ENCODE measurements around the gene KPNA3. TPM values are rescaled to one million over a fixed set of nuclear protein-coding genes. Genes with fewer than 3 reads are reported as not detected.
A peak's percentile ranks its signal among the peaks of the same experiment; 100 is the strongest.
"Not testable (repeated sequence)": the region's sequence is repeated elsewhere in the genome, so short reads cannot be mapped to it uniquely, and the experiment has no call there.

Gene KPNA3
- total and polyA plus RNA-seq, 4 experiments from 2014 or later: 21.1 to 25.2 (median 22.2) TPM

DNA sequence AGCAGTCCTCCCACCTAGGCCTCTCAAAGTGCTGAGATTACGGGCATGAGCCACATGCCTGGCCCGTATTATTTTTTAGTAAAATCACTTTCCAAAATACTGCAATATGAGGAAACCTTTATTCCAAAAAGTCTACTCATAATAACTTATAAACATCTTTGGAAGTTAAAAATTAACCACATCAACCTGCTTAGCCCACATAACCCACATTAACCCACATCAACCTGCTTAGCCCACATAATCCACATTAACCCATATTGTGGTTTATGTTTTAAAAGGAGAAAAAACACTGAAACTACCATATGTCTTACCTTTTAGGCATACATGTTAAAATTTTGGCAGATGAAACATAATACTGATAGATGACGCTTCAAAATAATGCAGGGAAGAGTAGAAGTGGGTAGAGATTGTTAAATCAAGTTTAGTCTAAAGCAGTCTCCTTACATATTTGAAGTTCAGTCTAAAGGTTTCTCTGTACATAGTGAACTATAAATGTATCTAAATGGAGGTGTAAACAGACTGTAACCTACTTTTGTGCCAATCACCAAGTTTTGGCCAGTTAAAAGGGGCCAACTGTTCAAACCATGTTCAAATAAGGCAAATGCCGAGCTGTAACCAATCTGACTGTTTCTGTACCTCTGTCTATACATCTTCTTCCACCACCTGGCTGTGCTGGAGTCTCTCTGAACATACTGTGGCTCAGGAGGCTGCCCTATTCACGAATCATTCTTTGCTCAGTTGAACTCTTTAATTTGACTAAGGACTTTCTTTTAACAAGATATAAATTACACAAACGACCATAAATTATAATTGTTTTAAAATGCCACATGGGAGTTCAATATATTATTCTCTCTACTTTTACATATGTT, 14.5 kb downstream of the KPNA3 start:
- H3K4me3 ChIP-seq (ENCODE audit: low read length in 2 of 2): no peak overlapping the region
- no peak overlapping the region for H3K27ac ChIP-seq (ENCODE audit: low read depth, low read length)
- DNase-seq: no peak
- no peaks in the 10 kb centered on the region for H3K9me3 ChIP-seq (ENCODE audit: control insufficient read depth in 1 of 2, low read length in 2 of 2)
- H3K27ac Mint-ChIP-seq: peak overlapping the region in 3 of 7 donors; percentile 37 to 72 (median 41)
- H3K36me3 Mint-ChIP-seq: no peaks in the 10 kb centered on the region
- ChIA-PET CTCF (ENCODE audit: partially characterized antibody) (interaction anchor here (2.2 kb wide), 1 partner anchor 13 kb away, joined by 6 read pairs; no protein-coding TSS in a partner anchor), POLR2A (ENCODE audit: partially characterized antibody) (interaction anchor here (0.6 to 3.1 kb wide), 3 partner anchors 14 to 33 kb away, joined by 3 to 12 read pairs (median 3); partner anchors contain the start of gene KPNA3)
- intact Hi-C loops (cut with micrococcal nuclease): loop anchor here (10.0 kb wide), 1 partner anchor 53 kb away; no protein-coding TSS in a partner anchor
- no peaks in the 10 kb centered on the region for H3K27me3 ChIP-seq (ENCODE audit: insufficient read depth, low read length)
- no peaks in the 10 kb centered on the region for H3K36me3 ChIP-seq (ENCODE audit: insufficient read depth, low read length)
- H3K9me3 Mint-ChIP-seq: peaks cover 0 to under 1% (median 0%) of the 10 kb centered on the region in 8 donors
- H3K4me1 ChIP-seq (ENCODE audit: insufficient read depth, low read length): peaks cover 16% of the 10 kb centered on the region
- H3K4me3 Mint-ChIP-seq: peak overlapping the region in 2 of 8 donors; percentile 35 to 36
- H3K4me1 Mint-ChIP-seq: peaks cover 42 to 60% (median 49%) of the 10 kb centered on the region in 4 donors
- no peaks in the 10 kb centered on the region for H3K27me3 Mint-ChIP-seq

DNA sequence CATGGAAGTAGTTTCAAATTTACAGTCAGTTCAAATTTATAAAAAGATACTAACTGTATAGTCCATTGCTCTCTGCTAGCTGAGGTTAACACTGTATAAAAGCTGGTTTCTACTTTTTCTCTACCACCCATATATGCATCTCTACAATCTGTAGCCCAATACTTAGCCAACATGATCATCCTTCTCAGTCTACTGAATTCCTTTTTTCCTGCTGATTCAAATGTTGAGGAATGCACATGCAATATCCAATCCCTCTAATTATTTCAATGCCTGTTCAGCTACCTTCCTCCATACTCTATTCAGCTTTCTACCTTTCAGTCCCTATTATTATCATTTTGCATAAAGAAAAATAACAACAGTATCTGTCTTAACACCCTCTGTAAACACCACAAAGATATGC, 15.6 kb downstream of the KPNA3 start:
- Mint-ChIP-seq H3K4me1 (peaks cover 41 to 66% (median 50%) of the 10 kb centered on the region in 4 donors), H3K4me3 (no peak overlapping the region)

DNA sequence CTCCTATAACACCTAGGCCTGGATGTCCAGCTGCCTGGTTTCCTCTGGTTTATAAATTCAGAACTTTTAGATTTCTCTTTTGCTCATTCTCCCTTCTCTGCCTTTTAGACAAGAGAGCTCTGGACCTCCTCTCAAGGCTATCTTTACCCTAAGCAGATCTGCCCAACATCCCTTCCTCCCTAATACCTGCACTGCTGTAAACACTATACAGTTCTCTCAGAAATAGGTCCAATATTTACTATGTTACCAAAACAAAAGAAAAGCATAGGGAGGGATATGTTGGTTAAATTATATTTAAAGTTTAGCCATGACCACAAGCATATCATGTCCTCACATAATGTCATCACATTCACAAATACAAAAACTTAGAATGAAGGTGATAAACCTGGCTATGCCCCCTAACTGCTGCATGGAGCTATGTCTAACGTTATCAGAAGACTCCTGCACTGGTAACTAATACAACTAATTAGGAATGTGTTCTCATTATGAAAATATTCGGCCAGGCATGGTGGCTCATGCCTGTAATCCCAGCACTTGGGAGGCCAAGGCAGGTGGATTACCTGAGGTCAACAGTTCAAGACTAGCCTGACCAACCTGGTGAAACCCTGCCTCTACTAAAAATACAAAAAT, 18.0 kb downstream of the KPNA3 start:
- H3K9me3 ChIP-seq (ENCODE audit: control insufficient read depth in 1 of 2, low read length in 2 of 2): no peaks in the 10 kb centered on the region
- Mint-ChIP-seq H3K4me1 (peaks cover 29 to 55% (median 37%) of the 10 kb centered on the region in 4 donors), H3K4me3 (peak overlapping the region in 1 of 8 donors; percentile 39), H3K9me3 (peaks cover 0 to 2% (median 0%) of the 10 kb centered on the region in 8 donors), H3K27me3 (no peaks in the 10 kb centered on the region), H3K36me3 (peaks cover 1 to 5% of the 10 kb centered on the region in 2 donors), H3K27ac (peak overlapping the region in 2 of 7 donors; percentile 10 to 72)
- no peak overlapping the region for H3K27ac ChIP-seq (ENCODE audit: low read depth, low read length)
- H3K36me3 ChIP-seq (ENCODE audit: insufficient read depth, low read length): no peaks in the 10 kb centered on the region
- H3K27me3 ChIP-seq (ENCODE audit: insufficient read depth, low read length): no peaks in the 10 kb centered on the region
- DNase-seq: no peak
- intact Hi-C loops (cut with micrococcal nuclease): loop anchor here (10.0 kb wide), 1 partner anchor 50 kb away; no protein-coding TSS in a partner anchor
- CTCF ChIA-PET (ENCODE audit: partially characterized antibody): no interaction called here
- POLR2A ChIA-PET (ENCODE audit: partially characterized antibody): interaction anchor here (1.0 to 1.9 kb wide), 3 partner anchors 13 to 19 kb away, joined by 3 to 6 read pairs (median 6); no protein-coding TSS in a partner anchor
- H3K4me3 ChIP-seq (ENCODE audit: low read length in 2 of 2): no peak overlapping the region
- H3K4me1 ChIP-seq (ENCODE audit: insufficient read depth, low read length): peaks cover 16% of the 10 kb centered on the region

More for the DNA sequence above, 15.6 kb downstream of the KPNA3 start:
- peaks cover 16% of the 10 kb centered on the region for H3K4me1 ChIP-seq (ENCODE audit: insufficient read depth, low read length)
- POLR2A ChIA-PET (ENCODE audit: partially characterized antibody): interaction anchor here (0.6 kb wide), 1 partner anchor 32 kb away, joined by 3 read pairs; no protein-coding TSS in a partner anchor
- DNase-seq: no peak
- CTCF ChIA-PET (ENCODE audit: partially characterized antibody): no interaction called here
- H3K27me3 Mint-ChIP-seq: no peaks in the 10 kb centered on the region
- no peak overlapping the region for H3K27ac ChIP-seq (ENCODE audit: low read depth, low read length)
- H3K9me3 ChIP-seq (ENCODE audit: control insufficient read depth in 1 of 2, low read length in 2 of 2): no peaks in the 10 kb centered on the region
- no peaks in the 10 kb centered on the region for H3K27me3 ChIP-seq (ENCODE audit: insufficient read depth, low read length)
- intact Hi-C loops (cut with micrococcal nuclease): loop anchor here (10.0 kb wide), 1 partner anchor 52 kb away; no protein-coding TSS in a partner anchor
- H3K36me3 ChIP-seq (ENCODE audit: insufficient read depth, low read length): no peaks in the 10 kb centered on the region
- H3K4me3 ChIP-seq (ENCODE audit: low read length in 2 of 2): no peak overlapping the region
- H3K36me3 Mint-ChIP-seq: no peaks in the 10 kb centered on the region
- H3K27ac Mint-ChIP-seq: peak overlapping the region in 1 of 7 donors; percentile 24
- H3K9me3 Mint-ChIP-seq: peaks cover 0 to 2% (median 0%) of the 10 kb centered on the region in 8 donors

DNA sequence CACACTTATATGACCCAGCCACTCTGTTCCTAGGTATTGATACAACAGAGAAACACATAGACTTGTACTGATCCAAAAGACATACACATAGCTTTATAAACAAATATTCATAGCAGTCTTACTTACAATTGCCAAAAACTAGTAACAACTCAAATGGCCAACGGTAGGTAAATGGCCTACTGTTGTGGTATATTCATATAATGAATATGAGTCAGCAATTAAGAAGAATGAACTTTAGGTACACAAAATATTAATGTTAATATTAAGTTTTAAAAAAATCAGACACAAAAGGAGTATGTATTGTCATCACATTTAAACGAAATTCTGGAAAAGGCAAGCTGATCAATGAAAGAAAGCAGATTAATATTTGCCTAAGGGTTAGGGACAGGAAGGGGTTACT, 19.7 kb downstream of the KPNA3 start:
- H3K27ac ChIP-seq (ENCODE audit: low read depth, low read length): no peak overlapping the region
- Mint-ChIP-seq H3K9me3 (peaks cover 0 to 2% (median 0%) of the 10 kb centered on the region in 8 donors), H3K27me3 (no peaks in the 10 kb centered on the region), H3K4me1 (peaks cover 27 to 53% (median 36%) of the 10 kb centered on the region in 4 donors), H3K36me3 (peaks cover 1 to 5% of the 10 kb centered on the region in 2 donors), H3K27ac (no peak overlapping the region), H3K4me3 (no peak overlapping the region)
- intact Hi-C loops (cut with micrococcal nuclease): loop anchor here (10.0 kb wide), 1 partner anchor 48 kb away; no protein-coding TSS in a partner anchor
- POLR2A ChIA-PET (ENCODE audit: partially characterized antibody): interaction anchor here (1.8 kb wide), 1 partner anchor 19 kb away, joined by 6 read pairs; no protein-coding TSS in a partner anchor
- no peak for DNase-seq
- H3K9me3 ChIP-seq (ENCODE audit: control insufficient read depth in 1 of 2, low read length in 2 of 2): no peaks in the 10 kb centered on the region
- no peak overlapping the region for H3K4me3 ChIP-seq (ENCODE audit: low read length in 2 of 2)
- CTCF ChIA-PET (ENCODE audit: partially characterized antibody): no interaction called here
- peaks cover 6% of the 10 kb centered on the region for H3K4me1 ChIP-seq (ENCODE audit: insufficient read depth, low read length)
- no peaks in the 10 kb centered on the region for H3K27me3 ChIP-seq (ENCODE audit: insufficient read depth, low read length)
- H3K36me3 ChIP-seq (ENCODE audit: insufficient read depth, low read length): no peaks in the 10 kb centered on the region

- CTCF ChIA-PET (ENCODE audit: partially characterized antibody): not testable (repeated sequence)
- peaks cover 29 to 48% (median 35%) of the 10 kb centered on the region in 4 donors for H3K4me1 Mint-ChIP-seq
Observed at GRCh38 chr13:49761811-49762210, 30.7 kb downstream of the KPNA3 start.

GRCh38 chr13:49760558-49760957, 31.9 kb downstream of the KPNA3 start:
- no peak overlapping the region for H3K27ac Mint-ChIP-seq
- CTCF ChIA-PET (ENCODE audit: partially characterized antibody): no interaction called here
- H3K4me3 Mint-ChIP-seq: no peak overlapping the region
- H3K27me3 Mint-ChIP-seq: no peaks in the 10 kb centered on the region
- POLR2A ChIA-PET (ENCODE audit: partially characterized antibody): no interaction called here
- intact Hi-C loops (cut with micrococcal nuclease): no loop called here
- peaks cover 19% of the 10 kb centered on the region for H3K4me1 ChIP-seq (ENCODE audit: insufficient read depth, low read length)
- H3K27ac ChIP-seq (ENCODE audit: low read depth, low read length): no peak overlapping the region
- peaks cover 14 to 30% of the 10 kb centered on the region in 2 donors for H3K36me3 Mint-ChIP-seq
- no peaks in the 10 kb centered on the region for H3K36me3 ChIP-seq (ENCODE audit: insufficient read depth, low read length)
- H3K27me3 ChIP-seq (ENCODE audit: insufficient read depth, low read length): no peaks in the 10 kb centered on the region
- H3K4me1 Mint-ChIP-seq: peaks cover 35 to 58% (median 36%) of the 10 kb centered on the region in 4 donors
- peaks cover 0 to 17% (median 1%) of the 10 kb centered on the region in 8 donors for H3K9me3 Mint-ChIP-seq
- no peak for DNase-seq
- H3K4me3 ChIP-seq (ENCODE audit: low read length in 2 of 2): no peak overlapping the region
- no peaks in the 10 kb centered on the region for H3K9me3 ChIP-seq (ENCODE audit: control insufficient read depth in 1 of 2, low read length in 2 of 2)

More at GRCh38 chr13:49761811-49762210, 30.7 kb downstream of the KPNA3 start:
- H3K4me3 Mint-ChIP-seq; H3K4me3 ChIP-seq (ENCODE audit: low read length in 2 of 2); DNase-seq; H3K27me3 Mint-ChIP-seq; H3K27ac Mint-ChIP-seq; H3K27me3 ChIP-seq (ENCODE audit: insufficient read depth, low read length); intact Hi-C loops (cut with micrococcal nuclease); H3K27ac ChIP-seq (ENCODE audit: low read depth, low read length); POLR2A ChIA-PET (ENCODE audit: partially characterized antibody); H3K36me3 ChIP-seq (ENCODE audit: insufficient read depth, low read length); H3K9me3 ChIP-seq (ENCODE audit: control insufficient read depth in 1 of 2, low read length in 2 of 2): not testable (repeated sequence)
- H3K4me1 ChIP-seq (ENCODE audit: insufficient read depth, low read length): peaks cover 19% of the 10 kb centered on the region
- Mint-ChIP-seq H3K36me3 (peaks cover 14 to 30% of the 10 kb centered on the region in 2 donors), H3K9me3 (peaks cover 0 to 17% (median 1%) of the 10 kb centered on the region in 8 donors)

All from CD4-positive, alpha-beta memory T cell (primary cell).